Colonic mucosa (tissue), 4 donors: ENCODE measurements around the gene RASGRP2. TPM values are rescaled to one million over a fixed set of nuclear protein-coding genes. Genes with fewer than 3 reads are reported as not detected.

Experiments used
- DNase-seq: peaks from one replicate; pipeline ENCODE4 v3.0.0-alpha.2; 2020
- H3K27ac ChIP-seq: fragments of 200-600 bp; one replicate; pipeline ENCODE4 v1.8.0; 2021
- H3K27me3 ChIP-seq: fragments of 200-600 bp; one replicate; pipeline ENCODE4 v1.8.0; 2021
- H3K36me3 ChIP-seq: fragments of 200-600 bp; one replicate; pipeline ENCODE4 v1.8.0; 2021
- H3K4me1 ChIP-seq: fragments of 200-600 bp; one replicate; pipeline ENCODE4 v1.8.0; 2021; ENCODE audit warnings: mild to moderate bottlenecking
- H3K4me3 ChIP-seq: fragments of 200-600 bp; one replicate; pipeline ENCODE4 v1.8.0; 2021
- H3K9ac ChIP-seq, 2 donors: one replicate each; pipeline ENCODE4 v1.7.0; 2013; ENCODE audit warnings: control low read depth in 2 of 2, low read depth in 2 of 2, low read length in 2 of 2
- H3K9me3 ChIP-seq: fragments of 200-600 bp; one replicate; pipeline ENCODE4 v1.8.0; 2021
- CTCF ChIP-seq: fragments of 200-600 bp; IDR thresholded peaks from one replicate; pipeline ENCODE4 v1.8.0; 2022; ENCODE audit warnings: antibody characterized with exemption, mild to moderate bottlenecking
- intact Hi-C: fragments of 100-400 bp; cut with DNase I; formaldehyde crosslinking; loops from one replicate; pipeline ENCODE4 v1.14.1; 2022
- total RNA-seq, 2 donors: library from RNA; stranded (reverse); fragmentation: NEBNext Ultra II Directional in 1 of 2; extraction: Animal tissue kit (Norgen Biotek cat#: 25700) in 1 of 2; gene quantifications; one replicate each; pipeline ENCODE4 v1.2.1, GENCODE V29; 2021
- donor health status: healthy.
- donor health status: DM: no; HTN: no; CAD: no.
- donor health status: DM: no; HTN: no; CAD: no.

Gene RASGRP2
- total RNA-seq, 2 donors from 2014 or later = 2.8 to 3.5 TPM

- intact Hi-C loops = no loop called here
- DNase-seq = no peak
- no peak for TF ChIP-seq CTCF
- no peaks in the 10 kb centered on the region for H3K27me3 ChIP-seq
- peak overlapping the region; percentile 72 for H3K4me3 ChIP-seq
- no peaks in the 10 kb centered on the region for H3K9me3 ChIP-seq
- peaks cover 23% of the 10 kb centered on the region for H3K36me3 ChIP-seq
- peaks cover 9% of the 10 kb centered on the region for H3K4me1 ChIP-seq
- H3K27ac ChIP-seq = no peak overlapping the region
- peak overlapping the region in 1 of 2 donors; percentile 69 for H3K9ac ChIP-seq
These were observed 32.5 kb upstream of the RASGRP2 start for GRCh38 chr11:64776425-64776824.

GRCh38 chr11:64774144-64774543 is 30.2 kb upstream of the RASGRP2 start:
- intact Hi-C loops = no loop called here
- Histone ChIP-seq H3K9ac (no peak overlapping the region), H3K4me1 (peaks cover 9% of the 10 kb centered on the region), H3K4me3 (no peak overlapping the region), H3K27me3 (no peaks in the 10 kb centered on the region), H3K36me3 (peaks cover 44% of the 10 kb centered on the region), H3K27ac (no peak overlapping the region), H3K9me3 (no peaks in the 10 kb centered on the region)
- no peak for TF ChIP-seq CTCF
- DNase-seq = no peak

- no peak overlapping the region for H3K27ac ChIP-seq
- no peaks in the 10 kb centered on the region for H3K27me3 ChIP-seq
- intact Hi-C loops = no loop called here
- no peaks in the 10 kb centered on the region for H3K9me3 ChIP-seq
- TF ChIP-seq CTCF = no peak
- peaks cover 57% of the 10 kb centered on the region for H3K36me3 ChIP-seq
- peaks cover 9% of the 10 kb centered on the region for H3K4me1 ChIP-seq
- no peak overlapping the region for H3K9ac ChIP-seq
- no peak for DNase-seq
- H3K4me3 ChIP-seq = no peak overlapping the region
These were observed 28.5 kb upstream of the RASGRP2 start for GRCh38 chr11:64772303-64773018.

- no peak for TF ChIP-seq CTCF
- intact Hi-C loops = no loop called here
- Histone ChIP-seq H3K27me3 (no peaks in the 10 kb centered on the region), H3K9me3 (no peaks in the 10 kb centered on the region), H3K9ac (no peak overlapping the region), H3K4me3 (no peak overlapping the region), H3K27ac (no peak overlapping the region), H3K36me3 (peaks cover 64% of the 10 kb centered on the region), H3K4me1 (peaks cover 7% of the 10 kb centered on the region)
- DNase-seq = no peak
These were observed 27.9 kb upstream of the RASGRP2 start for GRCh38 chr11:64771861-64772260.

GRCh38 chr11:64770120-64770519 is 26.2 kb upstream of the RASGRP2 start:
- Histone ChIP-seq H3K27me3 (no peaks in the 10 kb centered on the region), H3K9ac (no peak overlapping the region), H3K4me1 (no peaks in the 10 kb centered on the region), H3K36me3 (peaks cover 71% of the 10 kb centered on the region), H3K27ac (no peak overlapping the region), H3K9me3 (no peaks in the 10 kb centered on the region), H3K4me3 (no peak overlapping the region)
- intact Hi-C loops = no loop called here
- no peak for DNase-seq
- TF ChIP-seq CTCF = no peak
